Neural cell (in vitro differentiated cells): ENCODE measurements around the gene SLC39A13. TPM values are rescaled to one million over a fixed set of nuclear protein-coding genes. Genes with fewer than 3 reads are reported as not detected.
A peak's percentile ranks its signal among the peaks of the same experiment; 100 is the strongest.

Experiments used
- H2AFZ ChIP-seq: fragments of 200-600, 300-800 bp; sonication (generic), shearing (Covaris generic); 2 replicates; pipeline ENCODE4 v1.6.0; 2014; ENCODE audit warnings: low read depth, mild to moderate bottlenecking, antibody characterized with exemption, low read length, moderate library complexity
- H3F3A ChIP-seq: fragments of 200-600 bp; shearing (Covaris generic); 2 replicates; pipeline ENCODE4 v1.6.1; 2016; ENCODE audit warnings: mild to moderate bottlenecking, moderate library complexity, mixed read lengths, antibody characterized with exemption, low read length; ENCODE audit not compliant: insufficient read depth, poor library complexity, severe bottlenecking
- H3K27ac ChIP-seq: fragments of 200-600, 300-800 bp; sonication (generic), shearing (Covaris generic); 2 replicates; pipeline ENCODE4 v1.5.1; 2014; ENCODE audit warnings: mild to moderate bottlenecking, low read length, moderate library complexity
- H3K27me3 ChIP-seq: fragments of 300-800, 200-600 bp; sonication (generic), shearing (Covaris generic); 2 replicates; pipeline ENCODE4 v1.6.0; 2014; ENCODE audit warnings: mild to moderate bottlenecking, low read depth, low read length, moderate library complexity; ENCODE audit not compliant: insufficient read depth
- H3K36me3 ChIP-seq: fragments of 300-800, 200-600 bp; sonication (generic), shearing (Covaris generic); 2 replicates; pipeline ENCODE4 v1.5.1; 2014; ENCODE audit warnings: mild to moderate bottlenecking, antibody characterized with exemption, low read length, moderate library complexity; ENCODE audit not compliant: insufficient read depth
- H3K4me2 ChIP-seq: fragments of 300-800, 200-600 bp; sonication (generic), shearing (Covaris generic); 2 replicates; pipeline ENCODE4 v1.6.0; 2014; ENCODE audit warnings: mild to moderate bottlenecking, low read length
- H3K4me3 ChIP-seq: fragments of 300-800, 200-600 bp; sonication (generic), shearing (Covaris generic); 2 replicates; pipeline ENCODE4 v1.5.1; 2014; ENCODE audit warnings: mild to moderate bottlenecking, low read length, moderate library complexity
- H3K79me2 ChIP-seq: fragments of 200-600 bp; shearing (Covaris generic); replicated peaks from 2 replicates; pipeline ENCODE4 v1.6.0; 2014; ENCODE audit warnings: mild to moderate bottlenecking, low read length, moderate library complexity; ENCODE audit not compliant: insufficient read depth
- H3K9ac ChIP-seq: fragments of 300-800, 200-600 bp; sonication (generic), shearing (Covaris generic); 2 replicates; pipeline ENCODE4 v1.6.1; 2016; ENCODE audit warnings: mild to moderate bottlenecking, low read length, mixed read lengths
- H3K9me2 ChIP-seq: fragments of 200-600 bp; shearing (Covaris generic); 2 replicates; pipeline ENCODE4 v1.6.1; 2016; ENCODE audit warnings: mild to moderate bottlenecking, low read length, mixed read lengths; ENCODE audit not compliant: insufficient read depth
- H3K9me3 ChIP-seq: fragments of 200-600, 300-800 bp; sonication (generic), shearing (Covaris generic); 2 replicates; pipeline ENCODE4 v1.6.1; 2016; ENCODE audit warnings: mild to moderate bottlenecking, mixed run types, low read length, moderate library complexity, mixed read lengths
- H4K20me1 ChIP-seq: fragments of 200-600 bp; shearing (Covaris generic); 2 replicates; pipeline ENCODE4 v1.6.1; 2016; ENCODE audit warnings: mild to moderate bottlenecking, mixed run types; ENCODE audit not compliant: insufficient read depth
- EP300 ChIP-seq: fragments of 450-650 bp; conservative IDR thresholded peaks from 2 replicates; pipeline ENCODE4 v1.6.1; 2014; ENCODE audit warnings: antibody characterized with exemption, mild to moderate bottlenecking, moderate library complexity; ENCODE audit not compliant: poor library complexity, severe bottlenecking
- EZH2 ChIP-seq: fragments of 200-600, 300-800 bp; shearing (Covaris generic), sonication (generic); IDR thresholded peaks from 2 replicates; pipeline ENCODE4 v1.6.1; 2014; ENCODE audit warnings: antibody characterized with exemption, low read length, borderline replicate concordance, mild to moderate bottlenecking; ENCODE audit not compliant: insufficient read depth, poor library complexity, severe bottlenecking
- MXI1 ChIP-seq: fragments of 450-650 bp; conservative IDR thresholded peaks from 2 replicates; pipeline ENCODE4 v1.6.1; 2014; ENCODE audit warnings: antibody characterized with exemption, mild to moderate bottlenecking; ENCODE audit not compliant: poor library complexity, severe bottlenecking
- POLR2AphosphoS5 ChIP-seq: IDR thresholded peaks from 2 replicates; pipeline ENCODE4 v1.6.1; 2012
- RAD21 ChIP-seq: fragments of 450-650 bp; conservative IDR thresholded peaks from 2 replicates; pipeline ENCODE4 v1.6.1; 2014; ENCODE audit warnings: antibody characterized with exemption, mild to moderate bottlenecking, moderate library complexity
- SMC3 ChIP-seq: fragments of 450-650 bp; conservative IDR thresholded peaks from 2 replicates; pipeline ENCODE4 v1.6.1; 2014; ENCODE audit warnings: antibody characterized with exemption, mild to moderate bottlenecking, moderate library complexity; ENCODE audit not compliant: poor library complexity
- TAF1 ChIP-seq: IDR thresholded peaks from 2 replicates; pipeline ENCODE4 v1.6.1; 2012; ENCODE audit warnings: low read depth
- polyA plus RNA-seq: library from polyadenylated mRNA; depleted of rRNA; stranded (reverse); fragments of >200 nt; gene quantifications from 2 replicates; pipeline ENCODE4 v1.2.3, GENCODE V29; 2014
- TF ChIP-seq, protein P1 (sequence below): fragments of 450-650 bp; IDR thresholded peaks from 2 replicates; pipeline ENCODE4 v1.5.1; 2014; ENCODE audit warnings: antibody characterized with exemption, mild to moderate bottlenecking, moderate library complexity; ENCODE audit not compliant: poor library complexity, severe bottlenecking
- TF ChIP-seq, protein P2 (sequence below): IDR thresholded peaks from 2 replicates; pipeline ENCODE4 v1.6.1; 2012; ENCODE audit warnings: borderline replicate concordance

Gene SLC39A13
- polyA plus RNA-seq, 1 donor from 2014 or later = 48.0 TPM

DNA sequence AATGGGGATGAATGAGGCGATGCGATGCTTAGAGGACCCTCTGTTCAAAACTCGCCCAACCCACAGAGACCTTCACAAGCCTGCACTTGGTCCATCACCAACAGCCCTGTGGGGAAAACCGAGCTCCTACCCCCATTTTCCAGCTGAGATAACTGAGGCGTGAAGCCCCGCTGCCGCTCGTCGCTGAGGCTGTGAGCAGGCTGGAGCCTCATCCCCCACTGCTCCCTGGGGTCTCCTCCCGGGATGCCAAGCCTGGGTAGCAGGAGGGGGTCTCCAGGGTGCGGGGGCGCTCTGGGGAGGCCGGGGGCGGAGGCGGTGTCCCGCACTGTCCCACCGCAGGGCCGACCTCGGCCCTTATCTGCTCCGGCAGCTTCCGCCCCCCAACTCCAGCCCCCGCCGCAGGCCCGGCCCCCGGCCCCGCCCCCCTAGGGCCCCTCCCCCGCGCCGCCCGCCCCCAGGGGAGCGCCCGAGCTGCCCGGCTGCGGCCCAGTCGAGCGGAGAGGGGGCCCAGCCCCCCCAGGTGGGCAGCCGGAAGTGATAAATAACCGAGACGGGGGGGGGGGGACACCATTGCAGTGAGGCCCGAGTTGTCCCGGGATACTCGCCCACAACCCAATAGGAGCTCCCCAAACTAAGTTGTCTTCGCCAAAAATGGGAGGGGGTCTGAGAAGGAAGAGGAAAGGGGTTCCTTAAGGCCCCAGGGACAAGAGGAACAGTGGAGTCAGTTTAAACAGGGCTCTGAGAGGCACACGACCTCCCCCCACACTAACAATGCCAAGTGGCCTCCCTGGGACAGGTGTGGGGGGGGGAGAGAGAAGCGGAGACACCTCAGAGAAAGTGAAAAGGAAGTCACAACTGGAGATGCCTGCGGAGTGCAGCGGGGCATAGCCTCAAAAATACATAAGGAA is 8.3 kb upstream of the SLC39A13 start:
- TF ChIP-seq EZH2 (no peak), SMC3 (no peak), POLR2AphosphoS5 (no peak), EP300 (no peak), TAF1 (no peak)
- TF ChIP-seq, protein P1, sequence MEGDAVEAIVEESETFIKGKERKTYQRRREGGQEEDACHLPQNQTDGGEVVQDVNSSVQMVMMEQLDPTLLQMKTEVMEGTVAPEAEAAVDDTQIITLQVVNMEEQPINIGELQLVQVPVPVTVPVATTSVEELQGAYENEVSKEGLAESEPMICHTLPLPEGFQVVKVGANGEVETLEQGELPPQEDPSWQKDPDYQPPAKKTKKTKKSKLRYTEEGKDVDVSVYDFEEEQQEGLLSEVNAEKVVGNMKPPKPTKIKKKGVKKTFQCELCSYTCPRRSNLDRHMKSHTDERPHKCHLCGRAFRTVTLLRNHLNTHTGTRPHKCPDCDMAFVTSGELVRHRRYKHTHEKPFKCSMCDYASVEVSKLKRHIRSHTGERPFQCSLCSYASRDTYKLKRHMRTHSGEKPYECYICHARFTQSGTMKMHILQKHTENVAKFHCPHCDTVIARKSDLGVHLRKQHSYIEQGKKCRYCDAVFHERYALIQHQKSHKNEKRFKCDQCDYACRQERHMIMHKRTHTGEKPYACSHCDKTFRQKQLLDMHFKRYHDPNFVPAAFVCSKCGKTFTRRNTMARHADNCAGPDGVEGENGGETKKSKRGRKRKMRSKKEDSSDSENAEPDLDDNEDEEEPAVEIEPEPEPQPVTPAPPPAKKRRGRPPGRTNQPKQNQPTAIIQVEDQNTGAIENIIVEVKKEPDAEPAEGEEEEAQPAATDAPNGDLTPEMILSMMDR = no peak
- TF ChIP-seq, protein P2, sequence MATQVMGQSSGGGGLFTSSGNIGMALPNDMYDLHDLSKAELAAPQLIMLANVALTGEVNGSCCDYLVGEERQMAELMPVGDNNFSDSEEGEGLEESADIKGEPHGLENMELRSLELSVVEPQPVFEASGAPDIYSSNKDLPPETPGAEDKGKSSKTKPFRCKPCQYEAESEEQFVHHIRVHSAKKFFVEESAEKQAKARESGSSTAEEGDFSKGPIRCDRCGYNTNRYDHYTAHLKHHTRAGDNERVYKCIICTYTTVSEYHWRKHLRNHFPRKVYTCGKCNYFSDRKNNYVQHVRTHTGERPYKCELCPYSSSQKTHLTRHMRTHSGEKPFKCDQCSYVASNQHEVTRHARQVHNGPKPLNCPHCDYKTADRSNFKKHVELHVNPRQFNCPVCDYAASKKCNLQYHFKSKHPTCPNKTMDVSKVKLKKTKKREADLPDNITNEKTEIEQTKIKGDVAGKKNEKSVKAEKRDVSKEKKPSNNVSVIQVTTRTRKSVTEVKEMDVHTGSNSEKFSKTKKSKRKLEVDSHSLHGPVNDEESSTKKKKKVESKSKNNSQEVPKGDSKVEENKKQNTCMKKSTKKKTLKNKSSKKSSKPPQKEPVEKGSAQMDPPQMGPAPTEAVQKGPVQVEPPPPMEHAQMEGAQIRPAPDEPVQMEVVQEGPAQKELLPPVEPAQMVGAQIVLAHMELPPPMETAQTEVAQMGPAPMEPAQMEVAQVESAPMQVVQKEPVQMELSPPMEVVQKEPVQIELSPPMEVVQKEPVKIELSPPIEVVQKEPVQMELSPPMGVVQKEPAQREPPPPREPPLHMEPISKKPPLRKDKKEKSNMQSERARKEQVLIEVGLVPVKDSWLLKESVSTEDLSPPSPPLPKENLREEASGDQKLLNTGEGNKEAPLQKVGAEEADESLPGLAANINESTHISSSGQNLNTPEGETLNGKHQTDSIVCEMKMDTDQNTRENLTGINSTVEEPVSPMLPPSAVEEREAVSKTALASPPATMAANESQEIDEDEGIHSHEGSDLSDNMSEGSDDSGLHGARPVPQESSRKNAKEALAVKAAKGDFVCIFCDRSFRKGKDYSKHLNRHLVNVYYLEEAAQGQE = no peak
- H2AFZ ChIP-seq = peak overlapping the region; percentile 32

DNA sequence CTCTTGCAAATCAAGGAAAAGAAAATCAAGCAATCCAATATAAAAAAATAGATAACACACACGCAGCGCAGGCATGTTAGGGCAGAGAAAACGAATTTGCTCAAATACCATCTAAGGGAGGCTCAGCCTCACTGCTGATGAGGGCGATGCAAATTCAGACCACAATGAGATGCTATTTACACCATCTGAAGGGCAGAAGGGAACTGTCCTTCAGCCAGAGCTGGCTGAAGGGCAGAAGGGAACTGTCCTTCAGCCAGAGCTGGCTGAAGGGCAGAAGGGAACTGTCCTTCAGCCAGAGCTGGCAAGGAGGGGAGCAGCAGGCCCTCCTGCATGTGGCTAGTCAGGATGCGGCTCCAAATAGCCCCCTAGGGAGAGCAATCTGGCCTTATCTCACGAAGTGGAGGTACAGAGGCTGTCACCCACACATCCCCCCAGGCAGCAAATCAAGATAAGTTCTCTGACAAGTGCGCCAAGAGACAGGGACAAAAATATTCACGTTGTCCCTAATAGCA is 7.6 kb upstream of the SLC39A13 start:
- TF ChIP-seq TAF1 (no peak), SMC3 (no peak), POLR2AphosphoS5 (no peak), EP300 (no peak), MXI1 (no peak), EZH2 (no peak), RAD21 (no peak)
- TF ChIP-seq, protein P1 = no peak
- TF ChIP-seq, protein P2 = no peak
- no peaks in the 10 kb centered on the region for H3K36me3 ChIP-seq
- no peaks in the 10 kb centered on the region for H3K9me3 ChIP-seq
- H3K4me2 ChIP-seq = no peak overlapping the region
- no peaks in the 10 kb centered on the region for H3K9me2 ChIP-seq
- no peaks in the 10 kb centered on the region for H3K79me2 ChIP-seq
- H2AFZ ChIP-seq = peak overlapping the region; percentile 32
- no peaks in the 10 kb centered on the region for H3F3A ChIP-seq
- no peak overlapping the region for H3K27ac ChIP-seq
- no peaks in the 10 kb centered on the region for H4K20me1 ChIP-seq
- no peaks in the 10 kb centered on the region for H3K27me3 ChIP-seq
- no peak overlapping the region for H3K4me3 ChIP-seq
- no peak overlapping the region for H3K9ac ChIP-seq

More for the DNA sequence above, 8.3 kb upstream of the SLC39A13 start:
- no peak overlapping the region for H3K9ac ChIP-seq
- H3F3A ChIP-seq = no peaks in the 10 kb centered on the region
- no peaks in the 10 kb centered on the region for H3K9me2 ChIP-seq
- H3K9me3 ChIP-seq = no peaks in the 10 kb centered on the region
- H3K4me3 ChIP-seq = no peak overlapping the region
- no peaks in the 10 kb centered on the region for H3K36me3 ChIP-seq
- H4K20me1 ChIP-seq = no peaks in the 10 kb centered on the region
- no peak overlapping the region for H3K27ac ChIP-seq
- H3K27me3 ChIP-seq = no peaks in the 10 kb centered on the region
- H3K79me2 ChIP-seq = no peaks in the 10 kb centered on the region
- no peak overlapping the region for H3K4me2 ChIP-seq
